ENCODE data around the gene PERCC1. TPM values are rescaled to one million over a fixed set of nuclear protein-coding genes. Genes with fewer than 3 reads are reported as not detected.

The PERCC1 gene
- total and polyA plus RNA-seq, 11 donors = 0.11 to 0.60 (median 0.34) TPM; not detected in 6

DNA sequence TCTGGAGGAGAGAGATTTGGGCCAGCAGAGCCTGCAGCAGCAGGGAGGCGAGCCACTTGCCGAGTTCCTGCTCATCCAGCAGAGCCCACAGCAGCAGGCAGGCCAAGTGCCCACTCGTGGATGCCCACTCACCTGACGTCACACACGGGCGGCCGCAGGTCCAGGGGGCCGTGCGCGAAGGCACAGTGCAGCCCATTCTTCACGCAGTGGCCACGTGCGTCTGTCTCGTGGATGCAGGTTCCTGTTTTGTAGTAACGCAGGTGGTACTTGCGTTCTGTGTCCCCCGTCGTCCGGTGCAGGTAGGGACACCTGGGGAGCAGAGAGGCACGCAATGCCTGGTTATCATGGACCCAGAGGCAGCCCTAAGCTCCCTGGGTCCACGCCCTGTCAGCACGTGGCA is 27.8 kb upstream of the PERCC1 start:
- Histone ChIP-seq H3K36me3 (peaks cover 0 to 78% (median 55%) of the 10 kb centered on the region in 9 donors), H3K4me1 (peaks cover 0 to 11% (median 5%) of the 10 kb centered on the region in 12 donors), H3K4me3 (no peak overlapping the region), H3K9me3 (no peaks in the 10 kb centered on the region), H3K27ac (no peak overlapping the region), H3K27me3 (no peaks in the 10 kb centered on the region)
- DNase-seq (no peak), ATAC-seq (no peak)
- WGBS, 4 donors = 94 to 95% (median 94%) methylated on average over 18 to 22 of the region's 22 CpGs
- no peak for TF ChIP-seq POLR2A (IDR thresholded peaks at IDR 0.05)
- no peak for TF ChIP-seq CTCF (IDR thresholded peaks at IDR 0.05)
- intact Hi-C loops (cut with DNase I) = loop anchor here in 1 of 10 donors (10.0 kb wide), 1 partner anchor 98 kb away; the partner anchor contains the start of gene UBE2I

DNA sequence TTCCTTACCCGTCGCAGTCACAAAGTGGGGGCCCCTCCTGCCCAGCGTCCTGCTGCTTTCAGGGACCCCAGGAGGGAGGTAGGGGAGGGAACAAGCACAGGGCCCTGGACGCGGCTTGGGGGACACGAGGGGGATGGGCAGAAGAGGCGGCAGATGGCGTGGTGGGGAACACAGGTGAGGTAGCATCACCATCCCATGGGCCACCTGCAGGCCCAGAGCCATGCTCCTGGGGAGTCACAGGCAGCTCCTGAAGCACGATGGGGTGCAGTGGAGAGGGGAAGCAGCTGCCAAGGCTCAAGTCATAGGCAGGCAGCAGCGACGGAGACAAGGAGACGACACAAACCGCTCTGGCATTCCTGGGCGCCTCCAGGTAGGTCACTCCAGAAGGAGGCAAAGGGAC is 27.1 kb upstream of the PERCC1 start:
- WGBS, 4 donors = 90 to 95% (median 92%) methylated on average over 14 of the region's 14 CpGs
- intact Hi-C loops (cut with DNase I) = loop anchor here in 1 of 10 donors (10.0 kb wide), 1 partner anchor 99 kb away; the partner anchor contains the start of gene UBE2I
- Histone ChIP-seq H3K36me3 (peaks cover 0 to 71% (median 50%) of the 10 kb centered on the region in 9 donors), H3K4me3 (no peak overlapping the region), H3K27ac (no peak overlapping the region), H3K4me1 (peaks cover 0 to 16% (median 10%) of the 10 kb centered on the region in 12 donors), H3K27me3 (no peaks in the 10 kb centered on the region), H3K9me3 (no peaks in the 10 kb centered on the region)
- TF ChIP-seq CTCF (IDR thresholded peaks at IDR 0.05) (no peak), POLR2A (IDR thresholded peaks at IDR 0.05) (no peak)
- ATAC-seq (no peak), DNase-seq (peak in 1 of 5 donors; percentile 62)

DNA sequence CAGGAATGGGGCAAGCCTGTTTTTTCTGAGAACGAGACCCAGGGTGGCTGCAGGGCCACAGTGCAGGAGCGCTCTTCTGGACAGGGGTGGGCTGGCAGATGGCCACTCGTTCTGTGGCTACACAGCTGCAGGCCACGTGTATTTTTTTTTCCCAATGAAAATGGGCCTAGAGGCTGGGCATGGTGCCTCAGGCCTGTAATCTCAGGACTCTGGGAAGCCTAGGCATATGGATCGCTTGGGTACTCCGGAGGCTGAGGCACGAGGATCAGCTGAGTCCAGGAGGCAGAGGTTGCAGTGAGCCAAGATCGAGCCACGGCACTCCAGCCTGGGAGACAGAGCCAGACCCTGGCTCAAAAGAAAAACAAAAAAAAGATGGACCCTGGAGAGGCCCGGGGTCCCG is 23.1 kb upstream of the PERCC1 start:
- no peaks in the 10 kb centered on the region for H3K9me3 ChIP-seq
- H3K27ac ChIP-seq = peak overlapping the region in 8 of 12 donors; percentile 13 to 65 (median 49)
- intact Hi-C loops (cut with DNase I) = loop anchor here in 1 of 10 donors (10.0 kb wide), 1 partner anchor 103 kb away; the partner anchor contains the start of gene UBE2I
- peak overlapping the region in 10 of 12 donors; percentile 34 to 69 (median 60) for H3K4me3 ChIP-seq
- H3K27me3 ChIP-seq = no peaks in the 10 kb centered on the region
- H3K36me3 ChIP-seq = peaks cover 0 to 62% (median 16%) of the 10 kb centered on the region in 9 donors
- peak in 2 of 5 donors; percentile 41 to 45 for DNase-seq
- peak; percentile 3 to 37 (median 8) for ATAC-seq
- WGBS, 4 donors = 20 to 29% (median 27%) methylated on average over 10 to 11 of the region's 11 CpGs
- peaks cover 0 to 23% (median 12%) of the 10 kb centered on the region in 12 donors for H3K4me1 ChIP-seq
- no peak for TF ChIP-seq POLR2A (IDR thresholded peaks at IDR 0.05)

DNA sequence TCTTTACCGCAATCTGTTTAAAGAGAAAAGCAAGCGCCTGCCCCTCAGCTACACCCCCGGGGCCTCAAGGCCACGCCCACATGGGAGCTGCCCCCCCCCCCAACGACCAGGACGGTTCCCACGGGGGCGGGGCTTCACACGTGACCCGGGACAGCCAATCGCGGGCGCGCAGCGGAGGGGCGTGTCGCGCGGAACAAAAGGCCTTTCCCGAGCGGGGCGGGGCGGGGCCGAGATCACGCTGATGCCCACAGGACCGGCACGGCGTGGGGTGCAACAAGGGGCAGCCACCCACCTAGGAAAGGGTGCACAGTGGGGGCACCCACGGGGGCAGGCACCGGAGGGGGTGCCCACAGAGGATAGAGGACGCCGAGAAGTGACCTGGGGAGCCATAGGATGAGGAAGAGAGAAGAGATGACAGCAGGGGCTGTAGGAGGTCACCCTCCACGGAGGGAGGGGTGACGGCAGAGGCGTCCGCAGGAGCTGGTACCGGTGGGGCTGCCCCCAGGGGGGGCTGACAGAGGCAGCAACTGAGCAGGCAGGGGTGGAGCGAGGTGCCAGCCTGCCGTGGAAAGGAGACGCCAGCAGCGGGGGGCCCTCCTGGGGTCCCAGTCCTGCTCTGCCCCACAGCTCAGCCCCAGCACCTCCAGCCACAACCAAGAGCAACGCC is 22.6 kb upstream of the PERCC1 start:
- peak overlapping the region in 11 of 12 donors; percentile 13 to 65 (median 56) for H3K27ac ChIP-seq
- intact Hi-C loops (cut with DNase I) = loop anchor here in 1 of 10 donors (10.0 kb wide), 1 partner anchor 104 kb away; the partner anchor contains the start of gene UBE2I

More for the DNA sequence above, 22.6 kb upstream of the PERCC1 start:
- ATAC-seq (peak; percentile 93 to 98 (median 97)), DNase-seq (peak; percentile 95 to 98 (median 96))
- WGBS, 4 donors = 4 to 6% (median 5%) methylated on average over 26 to 42 of the region's 42 CpGs
- no peak for TF ChIP-seq CTCF (IDR thresholded peaks at IDR 0.05)
- TF ChIP-seq POLR2A (IDR thresholded peaks at IDR 0.05) = no peak
- Histone ChIP-seq H3K4me3 (peak overlapping the region in 11 of 12 donors; percentile 34 to 69 (median 60)), H3K9me3 (no peaks in the 10 kb centered on the region), H3K27me3 (no peaks in the 10 kb centered on the region), H3K36me3 (peaks cover 0 to 56% (median 11%) of the 10 kb centered on the region in 9 donors), H3K4me1 (peaks cover 0 to 28% (median 14%) of the 10 kb centered on the region in 12 donors)
